ENCODE measurements around the gene LHX4.

- TF ChIP-seq ATF3 (IDR thresholded peaks at IDR 0.05) (no peak), CTCF (IDR thresholded peaks at IDR 0.05; ENCODE audit: low read depth, low read length, missing input control) (no peak), YY1 (IDR thresholded peaks at IDR 0.05) (no peak)
Measured at GRCh38 chr1:180195916-180196315, 34.1 kb upstream of the LHX4 start.

All from liver (tissue), 3 donors.